Upper lobe of left lung (tissue), 6 donors: ENCODE measurements around the gene CLDN5. TPM values are rescaled to one million over a fixed set of nuclear protein-coding genes. Genes with fewer than 3 reads are reported as not detected.

Experiments
- ATAC-seq, 2 donors: fragments of 200-7000 bp; cut with Tn5 transposase; one replicate each; pipeline ENCODE4 v1.9.1; 2022; ENCODE audit warnings: mild to moderate bottlenecking in 2 of 2, moderate library complexity in 2 of 2; ENCODE audit not compliant: low FRiP score in 2 of 2
- DNase-seq, 2 donors: peaks; one replicate each; pipeline ENCODE4 v3.0.0-alpha.2; 2019 to 2020
- H3K27ac ChIP-seq, 4 donors: fragments of 200-600 bp; sonication (generic); one replicate each; pipeline ENCODE4 v1.5.1; 2016 to 2019
- H3K27me3 ChIP-seq, 4 donors: fragments of 200-600 bp; sonication (generic); one replicate each; pipeline ENCODE4 v1.5.1; 2017 to 2019
- H3K36me3 ChIP-seq, 4 donors: fragments of 200-600 bp; sonication (generic); one replicate each; pipeline ENCODE4 v1.5.1; 2016 to 2019
- H3K4me1 ChIP-seq, 4 donors: fragments of 200-600 bp; sonication (generic); one replicate each; pipeline ENCODE4 v1.5.1; 2018 to 2019
- H3K4me3 ChIP-seq, 4 donors: fragments of 200-600 bp; sonication (generic); one replicate each; pipeline ENCODE4 v1.5.1; 2017 to 2019; ENCODE audit warnings: mild to moderate bottlenecking in 2 of 4, moderate library complexity in 1 of 4
- H3K9me3 ChIP-seq, 4 donors: fragments of 200-600 bp; sonication (generic); one replicate each; pipeline ENCODE4 v1.5.1; 2018 to 2019
- CTCF ChIP-seq, 6 experiments: fragments of 450-650 bp in 4 of 6; fragments of 200-600 bp in 2 of 6; sonication (generic) in 2 of 6; IDR thresholded peaks; one replicate each; pipeline ENCODE4 v1.5.1; 2016 to 2019; ENCODE audit warnings: antibody characterized with exemption in 6 of 6
- EP300 ChIP-seq, 4 donors: sonication (generic); formaldehyde crosslinking; IDR thresholded peaks; one replicate each; pipeline ENCODE4 v1.5.1; 2017; ENCODE audit warnings: antibody characterized with exemption in 4 of 4, control low read depth in 2 of 4
- POLR2A ChIP-seq, 4 donors: fragments of 450-650 bp; IDR thresholded peaks; one replicate each; pipeline ENCODE4 v1.5.1; 2016 to 2017; ENCODE audit warnings: antibody characterized with exemption in 4 of 4, mild to moderate bottlenecking in 2 of 4
- POLR2AphosphoS5 ChIP-seq, 2 donors: sonication (generic); formaldehyde crosslinking; IDR thresholded peaks; one replicate each; pipeline ENCODE4 v1.5.1; 2017; ENCODE audit warnings: antibody characterized with exemption in 2 of 2
- WGBS, 2 donors: methylation state at CpG; one replicate each; pipeline ENCODE4 v1.1.5; 2017 to 2018; 5-methylcytosine and 5-hydroxymethylcytosine counted together
- total RNA-seq, 6 donors: library from RNA; depleted of rRNA in 4 of 6; stranded (reverse); fragments of >200 nt in 4 of 6; gene quantifications; one replicate each; pipeline versions ENCODE4 v1.1.0 to v1.2.1, GENCODE V29; 2016 to 2021
- donor health status: DM: no; HTN: no; CAD: no; lungs with moderate emphysema.
- donor health status: DM: no; HTN: yes; CAD: no; lungs with severe emphysema.

Gene CLDN5
- total RNA-seq, 6 donors from 2014 or later, result 70.2 to 726 (median 229) TPM

GRCh38 chr22:19496324-19496630 is 27.9 kb downstream of the CLDN5 start:
- no peaks in the 10 kb centered on the region for H3K9me3 ChIP-seq
- H3K4me3 ChIP-seq, result no peak overlapping the region
- TF ChIP-seq EP300 (IDR thresholded peaks at IDR 0.05) (no peak), CTCF (IDR thresholded peaks at IDR 0.05) (no peak), POLR2A (IDR thresholded peaks at IDR 0.05) (no peak), POLR2AphosphoS5 (IDR thresholded peaks at IDR 0.05) (no peak)
- ATAC-seq (no peak), DNase-seq (no peak)
- H3K36me3 ChIP-seq, result no peaks in the 10 kb centered on the region
- H3K27ac ChIP-seq, result no peak overlapping the region
- WGBS, 2 donors, result 94 to 99% methylated on average over 3 of the region's 3 CpGs
- peaks cover 0 to 2% (median 0%) of the 10 kb centered on the region in 4 donors for H3K4me1 ChIP-seq
- H3K27me3 ChIP-seq, result no peaks in the 10 kb centered on the region

GRCh38 chr22:19495562-19496323 is 28.5 kb downstream of the CLDN5 start:
- Histone ChIP-seq H3K27ac (no peak overlapping the region), H3K4me3 (no peak overlapping the region), H3K9me3 (no peaks in the 10 kb centered on the region), H3K36me3 (no peaks in the 10 kb centered on the region), H3K27me3 (no peaks in the 10 kb centered on the region), H3K4me1 (peaks cover 0 to 2% (median 0%) of the 10 kb centered on the region in 4 donors)
- ATAC-seq (no peak), DNase-seq (no peak)
- TF ChIP-seq CTCF (IDR thresholded peaks at IDR 0.05), result peak in 2 of 6 experiments; percentile 40 to 43
- TF ChIP-seq POLR2AphosphoS5 (IDR thresholded peaks at IDR 0.05), result no peak
- no peak for TF ChIP-seq POLR2A (IDR thresholded peaks at IDR 0.05)
- no peak for TF ChIP-seq EP300 (IDR thresholded peaks at IDR 0.05)
- WGBS, 2 donors, result 71 to 72% methylated on average over 5 of the region's 5 CpGs

GRCh38 chr22:19494676-19495173 is 29.5 kb downstream of the CLDN5 start:
- TF ChIP-seq EP300 (IDR thresholded peaks at IDR 0.05) (no peak), POLR2A (IDR thresholded peaks at IDR 0.05) (no peak), POLR2AphosphoS5 (IDR thresholded peaks at IDR 0.05) (no peak), CTCF (IDR thresholded peaks at IDR 0.05) (no peak)
- H3K4me3 ChIP-seq, result no peak overlapping the region
- H3K9me3 ChIP-seq, result no peaks in the 10 kb centered on the region
- no peak for DNase-seq
- ATAC-seq, result no peak
- H3K27ac ChIP-seq, result no peak overlapping the region
- 93 to 95% methylated on average over 6 of the region's 6 CpGs for WGBS, 2 donors
- no peaks in the 10 kb centered on the region for H3K27me3 ChIP-seq
- H3K4me1 ChIP-seq, result peaks cover 0 to 2% (median 0%) of the 10 kb centered on the region in 4 donors
- H3K36me3 ChIP-seq, result no peaks in the 10 kb centered on the region

- WGBS, 2 donors, result 94% methylated on average over 7 to 8 of the region's 8 CpGs
- Histone ChIP-seq H3K27ac (no peak overlapping the region), H3K27me3 (no peaks in the 10 kb centered on the region), H3K9me3 (no peaks in the 10 kb centered on the region), H3K36me3 (no peaks in the 10 kb centered on the region), H3K4me1 (peaks cover 0 to 2% (median 0%) of the 10 kb centered on the region in 4 donors), H3K4me3 (no peak overlapping the region)
- no peak for ATAC-seq
- TF ChIP-seq POLR2A (IDR thresholded peaks at IDR 0.05), result no peak
- TF ChIP-seq POLR2AphosphoS5 (IDR thresholded peaks at IDR 0.05), result no peak
- DNase-seq, result no peak
Observed at GRCh38 chr22:19494001-19494560, 30.1 kb downstream of the CLDN5 start.

- H3K9me3 ChIP-seq, result no peaks in the 10 kb centered on the region
- TF ChIP-seq EP300 (IDR thresholded peaks at IDR 0.05), result no peak
- no peak for TF ChIP-seq POLR2AphosphoS5 (IDR thresholded peaks at IDR 0.05)
- no peak for TF ChIP-seq POLR2A (IDR thresholded peaks at IDR 0.05)
- TF ChIP-seq CTCF (IDR thresholded peaks at IDR 0.05), result no peak
- no peaks in the 10 kb centered on the region for H3K27me3 ChIP-seq
- peaks cover 0 to 2% (median 0%) of the 10 kb centered on the region in 4 donors for H3K4me1 ChIP-seq
- H3K27ac ChIP-seq, result no peak overlapping the region
- no peaks in the 10 kb centered on the region for H3K36me3 ChIP-seq
- DNase-seq (no peak), ATAC-seq (no peak)
- 91 to 93% methylated on average over 6 of the region's 6 CpGs for WGBS, 2 donors
- H3K4me3 ChIP-seq, result no peak overlapping the region
Observed at GRCh38 chr22:19492504-19493174, 31.6 kb downstream of the CLDN5 start.
